Right lobe of liver (tissue), 6 donors: ENCODE measurements around the gene NIPBL. TPM values are rescaled to one million over a fixed set of nuclear protein-coding genes. Genes with fewer than 3 reads are reported as not detected.

ENCODE experiments used
- ATAC-seq, 4 donors: fragments of 200-7000 bp; cut with Tn5 transposase; one replicate each; pipeline ENCODE4 v1.9.1; 2020; ENCODE audit warnings: mild to moderate bottlenecking in 4 of 4, moderate library complexity in 4 of 4
- DNase-seq, 3 donors: peaks; one replicate each; pipeline ENCODE4 v3.0.0-alpha.2; 2020
- H3K27ac ChIP-seq, 3 donors: fragments of 200-600 bp; one replicate each; pipeline ENCODE4 v1.8.0; 2022
- H3K27me3 ChIP-seq, 2 donors: fragments of 200-600 bp; one replicate each; pipeline ENCODE4 v1.8.0; 2022
- H3K36me3 ChIP-seq, 4 donors: fragments of 200-600 bp; sonication (generic) in 1 of 4; one replicate each; pipeline versions ENCODE4 v1.5.1 to v1.8.0; 2017 to 2022; ENCODE audit warnings: control low read depth in 1 of 4
- H3K4me1 ChIP-seq, 4 donors: fragments of 200-600 bp; sonication (generic) in 1 of 4; one replicate each; pipeline versions ENCODE4 v1.5.1 to v1.8.0; 2017 to 2022; ENCODE audit warnings: control low read depth in 1 of 4
- H3K4me3 ChIP-seq, 3 donors: fragments of 200-600 bp; one replicate each; pipeline ENCODE4 v1.8.0; 2022
- H3K9me3 ChIP-seq, 4 donors: fragments of 200-600 bp; sonication (generic) in 1 of 4; one replicate each; pipeline versions ENCODE4 v1.5.1 to v1.8.0; 2017 to 2022; ENCODE audit warnings: control low read depth in 1 of 4
- CTCF ChIP-seq, 4 donors: fragments of 200-600 bp in 3 of 4; fragments of 450-650 bp in 1 of 4; IDR thresholded peaks; one replicate each; pipeline versions ENCODE4 v1.5.1 to v1.8.0; 2016 to 2022; ENCODE audit warnings: antibody characterized with exemption in 4 of 4, mild to moderate bottlenecking in 2 of 4
- POLR2A ChIP-seq: fragments of 450-650 bp; IDR thresholded peaks from one replicate; pipeline ENCODE4 v1.6.1; 2017; ENCODE audit warnings: antibody characterized with exemption, mild to moderate bottlenecking
- WGBS: methylation state at CpG from one replicate; pipeline ENCODE4 v1.1.6; 2018; ENCODE audit warnings: low coverage, low lambda C conversion rate; ENCODE audit not compliant: insufficient coverage; ENCODE audit errors: missing lambda C conversion rate; 5-methylcytosine and 5-hydroxymethylcytosine counted together
- intact Hi-C, 2 donors: fragments of 100-400 bp; cut with DNase I; formaldehyde crosslinking; loops; one replicate each; pipeline versions ENCODE4 v1.11.2 to v1.14.1; 2022
- total RNA-seq, 6 experiments: library from RNA; depleted of rRNA in 2 of 6; stranded (reverse); fragments of >200 nt in 2 of 6; fragmentation: NEBNext Ultra II Directional in 3 of 6; extraction: Animal tissue kit (Norgen Biotek cat#: 25700) in 3 of 6; gene quantifications; one replicate each; pipeline versions ENCODE4 v1.1.0 to v1.2.4, GENCODE V29; 2016 to 2023
- donor health status: DM: no; HTN: yes; CAD: no.
- donor health status: DM: no; HTN: no; CAD: no.
- donor health status: DM: no; HTN: no; CAD: no.
- donor health status: DM: no; HTN: yes; CAD: no.
- donor health status: DM: no; HTN: yes; CAD: no.

Gene NIPBL
- total RNA-seq, 6 experiments from 2014 or later: 16.0 to 29.2 (median 24.6) TPM

GRCh38 chr5:36944607-36945225 lies 68.1 kb downstream of the NIPBL start:
- H3K27me3 ChIP-seq: no peaks in the 10 kb centered on the region
- no peak overlapping the region for H3K4me3 ChIP-seq
- H3K4me1 ChIP-seq: peaks cover 0 to 13% (median 7%) of the 10 kb centered on the region in 4 donors
- no peak overlapping the region for H3K27ac ChIP-seq
- peak; percentile 44 to 60 (median 55) for TF ChIP-seq CTCF (IDR thresholded peaks at IDR 0.05)
- TF ChIP-seq POLR2A: no peak
- ATAC-seq: peak in 2 of 4 donors; percentile 40 to 44
- H3K9me3 ChIP-seq: no peaks in the 10 kb centered on the region
- DNase-seq: no peak
- intact Hi-C loops: no loop called here
- 69% methylated on average over 4 of the region's 4 CpGs for WGBS
- H3K36me3 ChIP-seq: no peaks in the 10 kb centered on the region

GRCh38 chr5:36945687-36946086 lies 69.1 kb downstream of the NIPBL start:
- Histone ChIP-seq H3K4me1 (peaks cover 0 to 23% (median 7%) of the 10 kb centered on the region in 4 donors), H3K9me3 (no peaks in the 10 kb centered on the region), H3K27me3 (no peaks in the 10 kb centered on the region), H3K36me3 (no peaks in the 10 kb centered on the region), H3K4me3 (no peak overlapping the region), H3K27ac (no peak overlapping the region)
- intact Hi-C loops: no loop called here
- no peak for TF ChIP-seq POLR2A
- TF ChIP-seq CTCF (IDR thresholded peaks at IDR 0.05): no peak
- DNase-seq (no peak), ATAC-seq (no peak)

- intact Hi-C loops: no loop called here
- no peaks in the 10 kb centered on the region for H3K36me3 ChIP-seq
- ATAC-seq (no peak), DNase-seq (no peak)
- H3K27me3 ChIP-seq: no peaks in the 10 kb centered on the region
- H3K9me3 ChIP-seq: no peaks in the 10 kb centered on the region
- H3K4me3 ChIP-seq: no peak overlapping the region
- peaks cover 0 to 25% (median 7%) of the 10 kb centered on the region in 4 donors for H3K4me1 ChIP-seq
- no peak for TF ChIP-seq POLR2A
- no peak for TF ChIP-seq CTCF (IDR thresholded peaks at IDR 0.05)
- no peak overlapping the region for H3K27ac ChIP-seq
These were observed 69.5 kb downstream of the NIPBL start for GRCh38 chr5:36946101-36946500.

GRCh38 chr5:36948041-36948440 lies 71.5 kb downstream of the NIPBL start:
- Histone ChIP-seq H3K36me3 (no peaks in the 10 kb centered on the region), H3K4me3 (no peak overlapping the region), H3K27me3 (no peaks in the 10 kb centered on the region), H3K4me1 (peaks cover 0 to 25% (median 7%) of the 10 kb centered on the region in 4 donors), H3K27ac (no peak overlapping the region), H3K9me3 (no peaks in the 10 kb centered on the region)
- TF ChIP-seq CTCF (IDR thresholded peaks at IDR 0.05) (no peak), POLR2A (no peak)
- ATAC-seq (no peak), DNase-seq (no peak)
- intact Hi-C loops: no loop called here

GRCh38 chr5:36948650-36949049 lies 72.1 kb downstream of the NIPBL start:
- H3K9me3 ChIP-seq: no peaks in the 10 kb centered on the region
- H3K27me3 ChIP-seq: no peaks in the 10 kb centered on the region
- H3K27ac ChIP-seq: no peak overlapping the region
- no peaks in the 10 kb centered on the region for H3K36me3 ChIP-seq
- ATAC-seq (no peak), DNase-seq (no peak)
- WGBS: 100% methylated on average over 1 of the region's 1 CpG
- intact Hi-C loops: no loop called here
- no peak overlapping the region for H3K4me3 ChIP-seq
- peaks cover 0 to 25% (median 7%) of the 10 kb centered on the region in 4 donors for H3K4me1 ChIP-seq
- no peak for TF ChIP-seq CTCF (IDR thresholded peaks at IDR 0.05)
- no peak for TF ChIP-seq POLR2A
